Tibial artery (tissue), 4 donors: Measurements from ENCODE around the gene TMC6.

ENCODE experiments used
- DNase-seq, 2 donors: peaks; one replicate each; pipeline ENCODE4 v3.0.0-alpha.2; 2019
- H3K27ac ChIP-seq, 2 donors: fragments of 200-600 bp; sonication (generic) in 1 of 2; 1 replicate in 1 of 2; 2 replicates in 1 of 2; pipeline ENCODE4 v1.5.1; 2018 to 2019; ENCODE audit warnings: mild to moderate bottlenecking in 1 of 2
- H3K27me3 ChIP-seq, 2 donors: fragments of 200-600 bp; sonication (generic) in 1 of 2; one replicate each; pipeline versions ENCODE4 v1.5.1 to v1.6.0; 2016 to 2019
- H3K36me3 ChIP-seq, 3 donors: fragments of 200-600 bp; sonication (generic) in 2 of 3; one replicate each; pipeline ENCODE4 v1.5.1; 2016 to 2019; ENCODE audit warnings: mild to moderate bottlenecking in 2 of 3
- H3K4me1 ChIP-seq, 4 donors: fragments of 200-600 bp; sonication (generic) in 2 of 4; 1 replicate in 3 of 4; 2 replicates in 1 of 4; pipeline ENCODE4 v1.5.1; 2016 to 2019
- H3K4me3 ChIP-seq, 2 donors: fragments of 200-600 bp; sonication (generic) in 1 of 2; 1 replicate in 1 of 2; 2 replicates in 1 of 2; pipeline ENCODE4 v1.5.1; 2018 to 2019; ENCODE audit warnings: mild to moderate bottlenecking in 2 of 2
- H3K9me3 ChIP-seq, 3 donors: fragments of 200-600 bp; sonication (generic) in 1 of 3; one replicate each; pipeline ENCODE4 v1.5.1; 2016 to 2019
- intact Hi-C: fragments of 100-400 bp; cut with DNase I; formaldehyde crosslinking; loops from one replicate; pipeline ENCODE4 v1.15.0; 2023; ENCODE audit warnings: low total_unique reads
- TF ChIP-seq, protein P1 (sequence below), 2 experiments: fragments of 200-600 bp in 1 of 2; fragments of 450-650 bp in 1 of 2; IDR thresholded peaks; one replicate each; pipeline ENCODE4 v1.5.1; 2017 to 2019; ENCODE audit warnings: antibody characterized with exemption in 2 of 2, mild to moderate bottlenecking in 1 of 2, moderate library complexity in 1 of 2

TMC6 gene

DNA sequence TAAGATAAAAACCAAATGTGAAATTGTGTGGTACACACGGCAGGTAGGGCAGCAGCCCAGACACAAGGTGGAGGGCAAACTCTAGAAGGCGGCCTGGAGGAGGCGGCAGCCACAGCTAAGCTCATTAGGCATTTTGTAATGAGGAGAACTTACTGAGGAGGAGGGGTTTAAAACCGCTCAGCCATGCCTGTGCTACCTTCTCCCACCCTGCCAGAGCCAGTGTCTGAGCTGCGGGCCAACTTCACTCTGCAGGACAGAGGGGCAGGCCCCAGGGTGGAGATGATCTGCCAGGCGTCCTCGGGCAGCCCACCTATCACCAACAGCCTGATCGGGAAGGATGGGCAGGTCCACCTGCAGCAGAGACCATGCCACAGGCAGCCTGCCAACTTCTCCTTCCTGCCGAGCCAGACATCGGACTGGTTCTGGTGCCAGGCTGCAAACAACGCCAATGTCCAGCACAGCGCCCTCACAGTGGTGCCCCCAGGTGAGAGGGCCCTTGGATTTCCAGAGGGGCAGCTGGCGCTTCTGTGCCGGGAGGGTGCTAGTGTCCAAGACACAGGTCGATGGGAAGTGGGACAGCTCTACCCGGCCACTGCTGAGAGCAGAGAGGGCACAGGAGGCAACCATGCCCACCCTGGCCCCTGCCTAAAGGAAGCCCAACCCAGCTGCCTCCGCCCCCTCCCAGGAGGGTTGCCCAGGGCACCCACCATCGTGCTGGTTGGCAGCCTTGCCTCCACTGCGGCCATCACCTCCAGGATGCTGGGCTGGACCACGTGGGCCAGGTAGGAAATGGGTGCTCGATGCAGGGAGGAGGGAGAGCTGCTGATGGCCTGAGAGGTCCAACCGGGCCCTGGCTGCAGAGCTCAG is 35.6 kb upstream of the TMC6 start:
- intact Hi-C loops, result no loop called here
- Histone ChIP-seq H3K27ac (no peak overlapping the region), H3K27me3 (no peaks in the 10 kb centered on the region), H3K4me3 (no peak overlapping the region), H3K4me1 (peaks cover 0 to 6% (median 5%) of the 10 kb centered on the region in 4 donors), H3K36me3 (no peaks in the 10 kb centered on the region), H3K9me3 (no peaks in the 10 kb centered on the region)
- TF ChIP-seq, protein P1, sequence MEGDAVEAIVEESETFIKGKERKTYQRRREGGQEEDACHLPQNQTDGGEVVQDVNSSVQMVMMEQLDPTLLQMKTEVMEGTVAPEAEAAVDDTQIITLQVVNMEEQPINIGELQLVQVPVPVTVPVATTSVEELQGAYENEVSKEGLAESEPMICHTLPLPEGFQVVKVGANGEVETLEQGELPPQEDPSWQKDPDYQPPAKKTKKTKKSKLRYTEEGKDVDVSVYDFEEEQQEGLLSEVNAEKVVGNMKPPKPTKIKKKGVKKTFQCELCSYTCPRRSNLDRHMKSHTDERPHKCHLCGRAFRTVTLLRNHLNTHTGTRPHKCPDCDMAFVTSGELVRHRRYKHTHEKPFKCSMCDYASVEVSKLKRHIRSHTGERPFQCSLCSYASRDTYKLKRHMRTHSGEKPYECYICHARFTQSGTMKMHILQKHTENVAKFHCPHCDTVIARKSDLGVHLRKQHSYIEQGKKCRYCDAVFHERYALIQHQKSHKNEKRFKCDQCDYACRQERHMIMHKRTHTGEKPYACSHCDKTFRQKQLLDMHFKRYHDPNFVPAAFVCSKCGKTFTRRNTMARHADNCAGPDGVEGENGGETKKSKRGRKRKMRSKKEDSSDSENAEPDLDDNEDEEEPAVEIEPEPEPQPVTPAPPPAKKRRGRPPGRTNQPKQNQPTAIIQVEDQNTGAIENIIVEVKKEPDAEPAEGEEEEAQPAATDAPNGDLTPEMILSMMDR (IDR thresholded peaks at IDR 0.05), result no peak
- no peak for DNase-seq

DNA sequence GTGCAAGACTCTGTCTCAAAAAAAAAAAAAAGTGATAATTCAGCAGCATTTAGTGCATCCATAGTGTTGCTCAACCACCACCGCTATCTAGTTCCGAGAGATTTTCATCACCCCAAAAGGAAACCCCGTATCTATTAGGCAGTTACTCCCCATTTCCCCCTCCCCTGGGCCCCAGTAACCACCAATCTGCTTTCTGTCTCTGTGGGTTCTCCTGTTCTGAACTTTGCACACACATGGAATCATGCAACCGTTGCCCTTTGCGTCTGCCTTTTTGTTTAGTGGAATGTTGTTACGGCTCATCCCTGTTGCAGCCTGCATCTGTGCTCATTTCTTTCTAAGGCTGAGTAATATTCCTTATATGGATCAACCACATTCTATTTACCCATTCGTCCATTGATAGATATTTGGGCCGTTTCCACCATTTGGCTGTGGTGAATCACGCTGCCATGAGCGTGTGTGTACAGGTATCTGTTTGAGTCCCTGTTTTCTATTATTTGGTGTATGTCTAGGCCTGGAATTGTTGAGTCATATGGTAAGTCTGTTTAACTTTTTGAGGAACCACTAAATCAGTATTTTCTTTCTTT is 31.1 kb upstream of the TMC6 start:
- TF ChIP-seq, protein P1 (IDR thresholded peaks at IDR 0.05), result no peak
- no peak for DNase-seq
- Histone ChIP-seq H3K4me1 (no peaks in the 10 kb centered on the region), H3K27ac (no peak overlapping the region), H3K27me3 (no peaks in the 10 kb centered on the region), H3K4me3 (no peak overlapping the region), H3K9me3 (no peaks in the 10 kb centered on the region), H3K36me3 (no peaks in the 10 kb centered on the region)
- intact Hi-C loops, result no loop called here

DNA sequence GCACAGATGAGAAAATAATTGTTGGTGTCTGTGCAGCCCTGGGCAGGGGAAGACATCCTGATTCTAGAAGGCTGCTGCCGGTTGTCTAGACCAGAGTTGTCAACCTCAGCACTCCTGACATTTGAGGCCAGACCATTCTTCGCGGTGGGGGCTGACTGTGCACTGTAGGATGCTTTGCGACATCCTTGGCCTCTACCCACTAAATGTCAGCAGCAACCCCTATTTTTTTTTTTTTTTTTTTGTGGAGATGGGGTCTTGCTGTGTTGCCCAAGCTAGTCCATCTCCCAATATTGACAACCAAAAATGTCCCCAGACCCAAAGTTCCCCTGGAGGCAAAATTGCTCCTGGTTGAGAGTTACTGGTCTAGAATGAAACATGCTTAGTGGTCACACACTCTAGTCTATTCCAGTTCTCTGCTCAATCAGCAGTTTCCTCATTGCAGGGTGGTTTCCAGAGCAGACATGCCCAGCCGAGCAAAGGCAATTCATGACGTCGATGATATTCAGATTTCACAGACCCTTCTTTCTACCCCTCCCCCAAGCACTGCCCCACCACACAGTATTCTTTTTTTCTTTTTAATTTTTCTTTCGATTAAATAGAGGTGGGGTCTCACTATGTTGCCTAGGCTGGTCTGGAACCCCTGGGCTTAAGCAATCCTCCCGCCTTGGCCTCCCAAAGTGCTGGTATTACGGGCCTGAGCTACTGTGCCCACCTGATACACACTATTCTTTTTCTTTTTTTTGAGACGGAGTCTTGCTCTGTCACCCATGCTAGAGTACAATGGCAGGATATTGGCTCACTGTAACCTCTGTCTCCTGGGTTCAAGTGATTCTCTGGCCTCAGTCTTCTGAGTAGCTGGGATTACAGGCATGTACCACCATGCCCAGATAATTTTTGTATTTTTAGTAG is 26.6 kb upstream of the TMC6 start:
- no peaks in the 10 kb centered on the region for H3K36me3 ChIP-seq
- intact Hi-C loops, result no loop called here
- H3K4me3 ChIP-seq, result no peak overlapping the region
- TF ChIP-seq, protein P1 (IDR thresholded peaks at IDR 0.05), result no peak
- no peaks in the 10 kb centered on the region for H3K4me1 ChIP-seq
- no peak overlapping the region for H3K27ac ChIP-seq
- H3K27me3 ChIP-seq, result no peaks in the 10 kb centered on the region
- no peak for DNase-seq
- H3K9me3 ChIP-seq, result no peaks in the 10 kb centered on the region

DNA sequence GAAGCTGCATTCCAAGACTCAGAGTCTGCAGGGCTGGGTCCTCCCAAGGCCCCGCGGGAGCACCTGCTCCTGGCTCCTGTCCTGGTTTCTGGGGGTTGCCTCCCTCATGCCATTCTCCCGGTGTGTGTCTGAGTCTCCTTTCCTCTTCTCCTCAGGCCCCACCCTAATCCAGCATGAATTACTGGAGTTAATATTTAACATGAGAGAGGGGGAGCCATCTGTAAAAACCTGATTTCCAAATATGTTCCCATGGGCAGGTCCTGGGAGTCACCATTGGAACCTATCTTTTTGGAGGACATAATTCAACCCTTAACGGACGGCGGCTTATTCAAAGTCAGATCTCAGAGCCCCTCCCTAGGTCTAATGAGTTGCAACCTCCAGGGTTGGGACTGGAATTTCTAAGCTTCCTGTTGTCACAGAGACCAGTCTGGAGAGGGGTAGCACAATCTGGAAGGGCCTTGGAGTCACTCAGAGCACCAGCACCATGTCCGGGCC is 23.0 kb upstream of the TMC6 start:
- H3K27ac ChIP-seq, result no peak overlapping the region
- no peaks in the 10 kb centered on the region for H3K4me1 ChIP-seq
- TF ChIP-seq, protein P1 (IDR thresholded peaks at IDR 0.05), result no peak
- peaks cover 0 to 4% of the 10 kb centered on the region in 2 donors for H3K27me3 ChIP-seq
- intact Hi-C loops, result no loop called here
- no peak overlapping the region for H3K4me3 ChIP-seq
- H3K36me3 ChIP-seq, result no peaks in the 10 kb centered on the region
- DNase-seq, result no peak
- no peaks in the 10 kb centered on the region for H3K9me3 ChIP-seq

DNA sequence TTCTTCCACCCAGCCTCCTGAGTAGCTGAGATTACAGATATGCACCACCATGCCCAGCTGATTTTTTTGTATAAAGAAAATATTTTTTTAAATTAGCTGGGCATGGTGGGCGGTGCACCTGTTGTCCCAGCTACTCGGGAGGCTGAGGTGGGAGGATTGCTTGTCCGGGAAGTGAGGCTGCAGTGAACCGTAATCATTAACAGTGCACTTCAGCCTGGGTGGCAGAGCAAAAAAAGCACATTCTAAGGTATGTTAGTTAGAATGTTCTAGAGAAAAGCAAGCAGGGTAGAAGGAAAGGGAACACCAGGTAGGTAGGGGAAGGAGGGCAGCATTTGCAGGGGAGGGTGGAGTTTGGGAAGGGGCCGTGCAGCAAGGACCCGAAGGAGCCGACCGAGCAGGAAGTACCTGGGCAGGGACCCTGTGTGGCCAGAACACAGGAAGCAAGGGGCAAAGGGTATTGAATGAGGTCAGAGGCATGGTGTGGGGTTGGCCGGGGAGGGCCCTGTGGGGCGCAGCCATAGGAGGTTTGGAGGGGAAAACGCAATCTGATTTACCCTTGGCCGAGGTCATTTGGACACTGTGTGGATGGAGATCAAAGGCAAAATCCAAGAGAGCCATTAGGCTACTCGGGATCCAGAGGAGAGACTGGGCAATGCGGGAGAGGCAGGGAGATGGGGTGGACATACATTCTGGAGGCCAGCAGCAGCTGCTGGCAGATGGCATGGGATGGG is 19.9 kb upstream of the TMC6 start:
- intact Hi-C loops, result no loop called here
- Histone ChIP-seq H3K4me3 (no peak overlapping the region), H3K36me3 (no peaks in the 10 kb centered on the region), H3K27ac (no peak overlapping the region), H3K27me3 (peaks cover 0 to 7% of the 10 kb centered on the region in 2 donors), H3K9me3 (no peaks in the 10 kb centered on the region), H3K4me1 (peaks cover 0 to 21% (median 19%) of the 10 kb centered on the region in 4 donors)
- TF ChIP-seq, protein P1 (IDR thresholded peaks at IDR 0.05), result no peak
- no peak for DNase-seq
